HG03432 (cell line): ENCODE measurements around the gene SHISAL2A.

Source experiments
- ATAC-seq: cut with Tn5 transposase; IDR thresholded peaks from one replicate; pipeline ENCODE4 v1.9.1; 2021; ENCODE audit warnings: mild to moderate bottlenecking, moderate library complexity; ENCODE audit not compliant: unreplicated experiment

SHISAL2A gene

DNA sequence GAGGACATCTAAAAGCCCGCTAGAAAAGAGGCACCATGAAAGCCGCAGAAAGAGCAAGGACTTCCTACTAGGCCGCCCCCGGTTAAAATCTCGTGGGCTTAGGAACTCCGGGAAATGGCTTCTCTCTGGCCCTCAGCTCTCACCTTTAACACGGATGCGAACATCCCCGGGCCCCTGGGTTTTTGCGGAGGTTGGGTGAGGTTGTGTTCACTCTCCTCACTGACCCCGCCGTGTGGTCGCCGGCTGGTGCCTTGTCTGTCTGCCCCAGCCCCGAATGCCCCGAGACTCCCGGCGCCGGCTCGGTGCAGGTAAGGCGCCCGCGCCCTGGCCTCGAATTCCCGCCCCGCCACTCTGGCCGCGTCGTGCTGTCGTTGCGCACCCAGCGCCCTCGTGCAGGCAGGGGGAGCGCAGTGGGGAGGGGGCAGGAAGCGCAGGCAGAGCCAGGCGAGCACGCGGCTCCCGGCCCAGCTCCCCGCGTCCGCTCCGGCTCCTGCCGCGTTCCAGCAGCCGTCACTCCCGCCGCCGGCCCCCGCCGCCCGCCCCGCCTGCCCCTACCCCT, at the start of gene SHISAL2A:
TSS of gene SHISAL2A (plus strand) at position 437 of the 559 bp plus-strand sequence. CDS start 326 bp downstream, outside the sequence.
- ATAC-seq, result no peak

DNA sequence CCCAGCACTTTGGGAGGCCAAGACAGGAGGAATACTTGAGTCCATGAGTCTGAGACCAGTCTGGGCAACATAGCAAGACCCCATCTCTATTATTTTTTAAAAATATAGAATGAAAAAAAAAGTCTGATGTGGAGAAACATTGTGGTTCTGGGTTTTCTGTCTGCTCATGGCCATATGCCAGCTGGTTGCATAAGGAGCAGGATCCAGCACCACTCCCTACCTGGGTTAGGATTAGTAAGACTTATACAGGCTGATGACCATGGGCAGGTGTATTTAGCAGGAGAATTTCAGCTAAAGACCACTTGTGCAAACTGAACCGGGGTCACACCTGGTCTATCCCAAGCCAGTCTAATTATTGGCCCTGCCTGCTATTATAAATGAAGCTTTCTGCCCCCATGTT, 47.5 kb upstream of the SHISAL2A start:
- ATAC-seq, result no peak

DNA sequence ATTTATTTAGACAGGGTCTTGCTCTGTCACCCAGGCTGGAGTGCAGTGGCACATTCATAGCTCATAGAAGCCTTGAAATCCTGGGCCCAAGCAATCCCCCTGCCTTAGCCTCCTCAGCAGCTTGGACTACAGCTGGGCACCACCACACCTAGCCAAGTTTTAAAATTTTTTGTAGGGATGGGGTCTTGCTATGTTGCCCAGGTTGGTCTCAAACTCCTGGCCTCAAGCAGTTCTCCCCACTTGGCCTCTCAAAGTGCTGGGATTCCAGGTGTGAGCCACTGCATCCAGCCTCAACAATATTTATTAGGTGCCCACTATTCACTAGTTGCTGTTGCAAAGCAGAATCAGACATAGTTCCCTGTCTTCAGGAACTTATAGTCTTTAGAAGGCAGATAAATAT, 44.9 kb upstream of the SHISAL2A start:
- ATAC-seq, result no peak

DNA sequence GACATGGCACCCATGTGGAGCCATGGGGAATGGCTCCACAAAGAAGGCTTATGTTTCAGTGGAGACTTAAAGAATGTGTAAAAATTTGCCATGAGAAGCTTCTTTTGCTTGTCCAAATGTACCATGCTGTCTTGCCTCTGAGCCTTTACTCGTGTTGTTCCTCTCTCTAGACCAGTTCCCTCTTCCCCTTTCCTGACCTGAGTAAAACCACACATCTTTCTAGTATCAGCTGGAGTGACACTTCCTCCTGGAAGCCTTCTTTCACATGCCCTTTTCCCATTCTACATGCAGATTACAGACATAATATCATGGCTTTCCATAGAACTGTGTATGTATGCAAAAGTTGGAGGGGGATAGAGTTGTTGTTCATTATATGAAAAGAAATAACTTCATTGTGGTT, 44.4 kb upstream of the SHISAL2A start:
- ATAC-seq, result no peak

DNA sequence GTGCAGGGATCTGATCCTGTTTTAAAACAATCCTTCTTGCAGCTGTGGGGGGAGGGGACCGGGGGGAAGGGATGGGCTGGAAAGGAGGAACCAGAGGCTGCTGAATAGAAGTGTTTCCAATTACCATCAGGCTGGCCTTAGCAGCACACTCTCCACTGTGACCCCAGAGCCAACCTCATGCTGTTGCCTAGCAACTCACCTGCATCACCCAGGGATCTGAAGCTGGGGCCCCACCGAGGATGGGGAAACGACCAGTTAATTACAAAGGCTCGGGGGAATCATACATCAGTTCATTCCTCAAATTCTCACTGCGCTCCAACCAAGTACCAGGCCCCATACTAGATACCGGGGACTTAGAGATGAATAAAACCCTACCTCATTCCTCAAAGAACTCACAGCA, 42.7 kb upstream of the SHISAL2A start:
- ATAC-seq, result no peak

DNA sequence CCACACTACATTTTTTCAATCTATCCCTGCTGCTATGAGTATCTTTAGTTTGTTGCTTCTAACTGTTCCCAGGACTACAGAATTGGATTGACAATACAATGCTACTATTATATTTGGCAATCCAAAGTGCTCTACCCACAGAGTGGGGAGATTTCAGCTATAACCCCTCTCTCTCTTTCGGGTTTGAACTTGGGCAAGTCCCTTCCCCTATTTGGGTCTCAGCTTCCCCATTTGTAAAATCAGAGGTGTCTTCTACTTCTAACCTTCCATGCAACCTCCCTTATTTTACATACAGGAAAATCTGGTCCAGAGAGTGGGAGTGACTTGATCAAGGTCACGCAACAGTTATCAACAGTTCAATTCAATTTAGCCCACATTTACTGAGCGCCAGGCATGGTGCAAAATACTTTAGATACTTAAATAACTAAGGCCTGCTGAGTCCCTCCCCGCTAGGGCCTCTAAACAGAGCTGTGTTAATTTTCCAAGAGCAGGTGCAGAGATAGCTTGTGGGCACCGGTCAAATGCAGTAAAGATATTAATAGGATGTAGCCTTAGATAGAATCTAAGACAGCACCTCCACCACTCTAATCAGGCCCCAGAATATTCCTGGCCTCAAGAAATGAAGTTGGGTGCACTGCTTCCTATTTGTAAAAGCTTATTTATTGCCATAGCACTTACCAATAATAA, 40.2 kb upstream of the SHISAL2A start:
- no peak for ATAC-seq

DNA sequence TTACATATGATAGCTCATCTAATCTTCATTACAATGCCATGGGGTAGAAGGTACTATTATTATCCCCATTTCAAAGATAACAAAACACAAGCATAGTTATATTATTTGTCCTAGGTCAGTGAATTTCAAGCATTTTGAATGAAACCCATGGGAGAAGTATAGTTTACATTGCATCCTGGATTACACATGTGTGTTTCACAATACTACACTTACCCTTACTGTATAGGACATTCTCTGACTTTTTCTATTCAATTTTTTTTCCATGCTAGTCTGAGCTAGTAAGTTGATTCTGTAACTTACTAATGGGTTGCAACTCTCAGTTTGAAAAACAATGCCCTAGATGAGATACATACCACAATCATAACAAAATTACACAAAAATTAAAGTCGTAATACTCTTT, 39.5 kb upstream of the SHISAL2A start:
- no peak for ATAC-seq

DNA sequence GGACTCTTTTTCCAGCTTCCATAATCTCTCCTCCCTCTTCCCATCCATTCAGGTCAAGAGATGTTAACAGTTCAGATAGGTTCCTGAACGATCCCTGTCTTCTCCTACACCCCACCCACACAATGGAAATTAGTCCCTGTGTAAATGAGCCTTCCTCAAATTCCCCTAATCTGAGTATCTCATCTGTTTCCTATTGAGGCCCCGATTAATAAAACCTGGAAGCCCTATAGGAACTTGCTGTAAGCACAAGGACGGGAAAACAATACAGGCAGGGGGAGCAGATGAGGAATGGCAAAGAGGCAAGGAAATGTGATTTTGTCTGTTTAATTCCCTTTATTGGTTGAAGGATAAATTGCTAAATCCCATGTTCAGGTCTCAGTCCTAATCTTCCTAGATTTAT, 37.9 kb upstream of the SHISAL2A start:
- no peak for ATAC-seq

DNA sequence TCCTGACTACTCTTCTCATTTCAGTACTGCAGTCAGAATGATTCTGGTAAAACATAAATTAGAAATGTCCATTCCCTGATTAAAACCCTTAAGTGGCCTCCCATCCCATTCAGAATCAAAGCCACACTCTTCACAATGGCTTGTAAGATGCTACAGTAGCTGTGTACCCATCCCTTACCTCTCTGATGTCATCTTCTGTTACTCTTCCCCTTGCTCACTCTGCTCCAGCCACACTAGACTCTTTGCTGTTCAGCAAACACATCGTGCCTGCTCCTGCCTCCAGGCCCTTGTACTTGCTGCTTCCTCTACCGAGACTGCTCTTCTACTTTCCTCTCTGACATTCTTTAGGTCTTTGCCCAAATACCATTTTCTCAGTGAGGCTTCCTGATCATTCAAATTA, 35.1 kb upstream of the SHISAL2A start:
- ATAC-seq, result no peak

DNA sequence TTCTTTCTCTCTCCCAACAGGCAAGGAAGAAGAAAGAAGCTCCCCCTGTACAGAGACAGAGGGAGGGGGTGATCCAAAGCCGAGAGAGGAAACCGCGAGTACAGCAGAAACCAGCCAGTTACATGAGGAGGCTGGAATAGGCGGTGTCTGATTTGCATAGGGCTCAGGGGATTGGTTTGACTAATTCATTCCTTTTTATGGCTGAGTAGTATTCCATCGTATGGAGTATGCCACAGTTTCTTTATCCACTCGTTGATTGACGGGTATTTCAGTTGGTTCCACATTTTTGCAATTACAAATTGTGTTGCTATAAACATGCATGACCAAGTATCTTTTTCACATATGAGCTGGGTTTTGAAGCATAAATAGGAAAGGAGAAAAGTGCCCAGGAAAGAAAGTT, 34.2 kb upstream of the SHISAL2A start:
- ATAC-seq, result no peak

DNA sequence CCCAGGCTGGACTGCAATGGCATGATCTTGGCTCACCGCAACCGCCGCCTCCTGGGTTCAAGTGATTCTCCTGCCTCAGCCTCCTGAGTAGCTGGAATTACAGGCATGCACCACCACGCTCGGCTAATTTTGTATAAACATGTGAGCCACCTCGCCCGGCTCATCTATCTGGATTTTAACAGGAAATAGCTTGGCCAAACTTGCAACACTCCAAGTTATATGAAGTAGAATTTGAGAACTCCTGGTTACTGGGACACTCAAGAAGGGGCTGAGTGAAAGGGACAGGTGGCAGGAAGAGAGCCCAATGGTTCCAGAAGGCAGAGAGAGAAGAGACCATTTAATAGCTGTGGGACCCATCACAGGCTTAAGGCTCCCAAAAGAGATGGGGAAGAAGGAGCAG, 33.7 kb upstream of the SHISAL2A start:
- no peak for ATAC-seq

DNA sequence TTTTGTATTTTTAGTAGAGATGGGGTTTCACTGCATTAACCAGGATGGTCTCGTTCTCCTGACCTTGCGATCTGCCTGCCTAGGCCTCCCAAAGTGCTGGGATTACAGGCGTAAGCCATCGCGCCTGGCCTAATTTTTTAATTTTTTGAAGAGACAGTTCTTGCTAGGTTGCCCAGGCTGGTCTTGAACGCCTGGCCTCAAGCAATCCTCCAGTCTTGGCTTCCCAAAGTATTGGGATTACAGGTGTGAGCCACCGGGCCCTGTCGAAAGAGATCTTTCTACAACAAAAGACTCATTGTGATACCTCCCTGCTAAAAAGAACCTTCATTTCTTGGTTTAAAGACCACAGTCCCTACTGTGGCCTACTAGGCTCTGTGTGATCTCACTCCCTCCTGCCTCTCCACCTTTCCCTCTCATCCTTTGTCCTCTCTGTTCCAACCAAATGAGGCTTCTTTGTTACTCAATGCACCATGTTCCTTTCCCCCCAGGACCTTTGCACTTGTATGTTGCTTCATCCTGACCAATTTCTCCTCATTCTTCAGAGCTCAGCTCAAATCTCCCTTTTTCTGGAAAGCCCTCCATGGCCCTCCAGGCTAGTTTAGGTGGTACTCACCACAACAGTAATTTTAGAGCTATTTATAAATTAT, 32.3 kb upstream of the SHISAL2A start:
- ATAC-seq, result no peak

DNA sequence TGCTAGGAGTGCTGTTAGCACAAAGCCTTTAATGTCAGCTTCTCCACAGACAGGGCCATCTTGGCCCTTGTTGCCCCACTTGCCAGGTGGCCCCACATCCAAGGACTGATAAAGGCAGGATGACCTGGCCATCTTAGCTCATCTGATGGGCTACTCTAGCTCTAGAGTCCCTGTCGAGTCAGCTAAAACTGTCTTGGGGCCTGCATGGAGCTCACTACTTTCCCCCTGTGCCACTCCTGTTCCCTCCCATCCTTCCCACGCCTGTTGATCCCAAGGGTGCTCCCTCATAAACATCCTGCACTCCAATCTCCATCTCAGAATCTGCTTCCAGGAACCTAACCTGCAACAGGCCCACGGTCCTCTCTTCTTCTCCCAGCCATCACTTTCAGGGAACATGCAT, 31.4 kb upstream of the SHISAL2A start:
- no peak for ATAC-seq

DNA sequence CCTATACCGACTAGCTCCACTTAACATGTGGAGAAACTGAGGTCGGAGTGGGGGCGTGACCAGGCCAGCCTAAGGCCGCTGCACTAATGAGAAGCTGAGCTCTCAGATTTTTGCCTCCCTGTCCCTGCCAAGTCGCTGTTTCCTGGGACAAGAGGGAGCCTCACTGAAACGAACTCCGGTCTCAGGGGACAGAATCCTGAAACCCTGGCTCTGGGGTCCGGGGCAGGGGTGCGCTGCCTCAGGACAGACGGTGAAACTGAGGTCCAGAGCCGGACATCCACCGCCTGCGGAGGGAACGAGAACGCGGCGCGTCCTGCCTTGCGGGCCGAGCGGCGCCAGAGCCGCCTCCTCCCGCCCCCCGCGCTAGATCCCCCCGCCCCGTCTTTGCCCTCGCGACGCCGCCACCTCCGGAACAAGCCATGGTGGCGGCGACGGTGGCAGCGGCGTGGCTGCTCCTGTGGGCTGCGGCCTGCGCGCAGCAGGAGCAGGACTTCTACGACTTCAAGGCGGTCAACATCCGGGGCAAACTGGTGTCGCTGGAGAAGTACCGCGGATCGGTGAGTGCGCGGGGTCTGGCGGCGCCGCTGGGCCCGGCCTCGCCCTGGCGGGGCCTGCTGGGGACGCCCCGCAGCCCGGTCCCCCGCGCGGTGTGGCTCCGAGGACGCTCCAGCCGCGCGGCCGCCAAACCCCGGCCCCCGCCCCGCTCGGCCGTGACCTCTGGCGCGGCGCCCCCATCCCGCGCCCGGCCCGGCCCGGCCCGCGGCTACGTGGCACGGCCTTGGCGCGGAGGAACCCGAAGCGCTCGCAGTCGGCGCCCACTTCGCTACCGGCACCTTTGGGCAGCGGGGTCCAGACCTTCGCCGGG, 30.7 kb upstream of the SHISAL2A start, which contains the start of gene GPX7:
TSS of gene GPX7 (plus strand) at position 381 of the 865 bp plus-strand sequence. CDS start at position 420, 39 bp downstream.
- ATAC-seq, result peak; percentile 38

DNA sequence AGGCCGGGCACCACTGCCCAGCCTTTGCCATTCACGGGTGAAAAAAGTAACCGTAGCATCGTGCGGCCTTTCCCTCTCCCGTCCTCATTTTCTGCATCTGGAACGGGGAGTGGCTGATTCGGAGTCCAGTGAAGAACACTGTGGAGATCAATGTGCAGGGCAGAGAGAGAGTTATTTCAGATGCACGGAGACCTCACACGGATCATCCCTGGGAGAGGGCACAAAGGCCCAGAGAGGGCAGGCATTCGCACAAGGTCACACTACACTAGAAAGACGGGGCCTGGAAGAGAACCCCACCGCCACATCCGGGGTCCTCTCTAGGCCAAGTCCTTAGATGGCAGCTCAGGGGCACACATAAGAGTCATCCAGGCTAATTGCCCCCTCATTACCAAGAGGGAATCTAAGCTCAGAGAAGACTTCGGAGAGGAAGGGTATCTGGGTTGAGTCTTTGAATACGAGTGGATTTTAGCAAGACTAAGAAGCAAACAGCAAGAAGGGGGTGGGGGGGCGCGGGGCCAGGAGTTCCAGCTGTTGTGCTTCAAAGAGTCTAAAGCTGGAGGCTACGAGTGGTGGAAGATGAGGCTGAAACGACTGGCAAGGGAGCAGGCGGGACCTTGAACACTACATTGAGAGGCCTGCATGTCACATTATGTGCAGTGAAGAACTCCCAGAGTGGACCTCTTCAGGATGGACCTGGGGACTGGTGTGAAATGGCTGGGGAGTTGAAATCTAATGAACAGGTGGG, 29.9 kb upstream of the SHISAL2A start:
- peak; percentile 17 for ATAC-seq

DNA sequence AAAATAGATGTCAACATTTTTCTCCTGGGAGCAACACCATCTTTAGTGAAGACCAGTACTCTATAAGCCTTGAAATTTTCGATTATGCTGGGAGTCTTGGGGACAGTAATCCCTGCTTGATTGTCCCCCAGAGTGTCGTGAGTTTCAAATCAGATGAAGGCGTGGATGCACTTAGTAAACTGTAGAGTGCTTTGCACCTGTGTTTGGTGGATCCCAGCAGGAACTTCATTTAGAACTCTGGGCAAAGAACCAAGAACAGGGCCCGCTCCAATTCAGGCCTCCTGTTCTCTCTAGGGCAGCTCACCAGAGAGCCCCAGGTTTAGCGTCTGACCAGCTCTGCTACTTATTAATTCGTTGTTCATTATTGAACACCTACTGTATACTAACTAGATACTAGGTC, 29.3 kb upstream of the SHISAL2A start:
- no peak for ATAC-seq

DNA sequence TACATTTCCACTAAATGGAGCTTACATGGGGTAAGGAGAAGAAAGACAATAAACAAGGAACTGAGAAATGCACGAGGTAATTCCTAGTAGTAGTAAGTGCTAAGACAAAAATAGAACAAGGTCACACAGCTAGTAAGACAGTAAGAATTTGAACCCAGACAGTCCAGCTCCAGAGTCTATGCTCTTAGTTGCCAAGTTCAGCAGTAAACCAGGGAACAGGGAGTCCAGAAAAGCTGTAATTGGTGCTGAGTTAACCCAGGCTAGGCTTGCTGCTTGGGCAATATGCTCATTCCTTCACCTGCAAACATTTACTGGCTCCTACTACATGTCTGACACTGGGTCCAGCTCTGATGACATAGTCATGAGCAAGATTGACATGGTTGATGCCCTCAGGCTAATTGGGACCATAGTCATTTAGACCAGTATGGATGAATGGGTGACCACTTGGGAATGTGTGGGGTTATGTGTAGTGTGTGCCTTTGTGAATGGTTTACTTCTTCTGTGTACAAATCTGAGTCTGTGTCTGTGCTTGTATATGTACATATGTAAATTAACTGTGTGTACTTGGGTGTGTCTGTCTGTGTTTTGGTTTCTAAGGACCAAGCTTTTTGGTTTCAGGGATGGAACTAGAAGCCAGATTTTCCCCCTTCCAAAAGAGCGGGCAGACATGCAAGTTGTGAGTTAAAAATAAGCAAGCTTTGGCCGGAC, 28.8 kb upstream of the SHISAL2A start:
- ATAC-seq, result no peak

DNA sequence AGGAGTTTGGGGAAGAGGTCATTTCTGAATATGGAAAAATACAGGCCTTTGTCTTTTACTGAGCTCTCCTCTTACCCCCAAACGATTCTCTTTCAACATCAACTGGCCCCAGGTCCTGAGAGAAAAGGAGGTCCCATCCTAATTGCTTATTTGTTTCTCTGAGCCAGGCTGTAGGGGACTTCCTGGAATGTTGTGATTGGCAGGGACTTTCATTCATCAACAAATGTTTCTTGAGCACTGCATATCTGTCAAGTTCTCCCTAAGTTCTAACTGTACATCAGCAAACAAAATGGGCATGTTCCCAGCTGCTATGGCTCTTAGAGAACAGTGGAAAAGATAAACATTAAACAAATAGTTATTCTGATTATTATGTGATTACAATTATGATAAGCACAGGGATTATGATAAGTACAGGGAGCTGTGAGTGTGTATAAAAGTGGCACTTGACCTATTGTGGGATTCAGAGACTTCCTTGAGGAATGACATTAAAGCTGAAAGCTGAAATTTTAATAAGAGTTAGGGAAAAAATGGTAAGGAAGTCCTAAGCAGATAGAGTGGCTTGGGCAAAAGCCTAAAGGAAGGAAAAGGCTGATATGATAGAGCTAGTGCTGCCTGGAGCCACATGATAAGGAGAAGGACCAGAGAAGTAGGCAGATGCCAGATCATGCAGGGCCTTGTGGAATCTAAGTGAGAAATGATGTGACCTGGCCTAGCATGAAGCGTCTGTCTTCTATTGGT, 19.2 kb upstream of the SHISAL2A start:
- no peak for ATAC-seq

DNA sequence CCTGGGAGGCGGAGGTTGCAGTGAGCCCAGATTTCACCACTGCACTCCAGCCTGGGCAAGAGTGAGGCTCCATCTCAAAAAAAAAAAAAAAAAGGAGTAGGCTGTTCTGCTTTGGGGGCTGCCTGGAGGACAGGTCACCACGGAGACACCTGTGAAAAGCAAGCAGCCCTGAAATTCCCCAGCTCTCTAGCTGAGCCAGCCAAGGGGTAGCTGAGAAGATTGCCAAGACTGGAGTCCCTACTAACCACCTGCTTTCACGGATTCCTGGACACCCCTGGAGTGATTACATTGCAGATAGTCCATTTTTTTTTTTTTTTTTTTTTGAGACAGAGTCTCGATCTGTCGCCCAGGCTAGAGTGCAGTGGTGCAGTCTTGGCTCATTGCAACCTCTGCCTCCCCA, 18.3 kb upstream of the SHISAL2A start:
- ATAC-seq, result no peak
